G401 (cell line): ENCODE measurements around the gene MAP4K3. TPM values are rescaled to one million over a fixed set of nuclear protein-coding genes. Genes with fewer than 3 reads are reported as not detected.
"Not testable (repeated sequence)": the region's sequence is repeated elsewhere in the genome, so short reads cannot be mapped to it uniquely, and the experiment has no call there.

Experiments used
- DNase-seq: peaks from one replicate; pipeline ENCODE4 v3.0.0-alpha.2; 2015; ENCODE audit warnings: low spot score
- in situ Hi-C: cut with HindIII; loops from 2 replicates; pipeline ENCODE4 v1.10.0; 2016; ENCODE audit warnings: low sequenced_read_pairs, mixed read lengths
- total RNA-seq: library from RNA; depleted of rRNA; stranded (reverse); fragments of >200 nt; shearing (Covaris generic); gene quantifications from 2 replicates; pipeline ENCODE4 v1.2.3, GENCODE V29; 2014

Gene MAP4K3
- total RNA-seq, 1 experiment from 2014 or later = 49.5 TPM

DNA sequence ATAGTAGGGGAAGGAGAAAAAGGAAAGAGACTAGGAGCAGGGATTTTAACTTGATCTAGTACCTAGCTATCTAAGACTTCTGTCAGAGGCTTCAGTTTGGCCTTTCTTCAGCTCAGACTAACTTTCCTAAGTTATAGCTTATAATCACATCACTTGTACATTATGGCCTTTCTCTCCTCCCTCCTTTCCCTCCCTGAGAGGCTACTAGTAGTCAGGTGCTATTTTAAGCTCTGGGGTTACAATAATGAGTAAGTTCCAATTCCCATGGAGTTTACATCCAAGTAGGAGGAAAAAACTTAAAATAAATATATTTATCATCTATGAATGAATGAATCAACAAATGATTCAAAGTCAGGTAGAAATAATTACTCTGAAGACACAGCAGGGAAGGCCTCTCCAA is 102.6 kb downstream of the MAP4K3 start:
- in situ Hi-C loops = no loop called here
- DNase-seq = no peak

GRCh38 chr2:39326644-39327043 is 110.4 kb downstream of the MAP4K3 start:
- in situ Hi-C loops = no loop called here
- no peak for DNase-seq

DNA sequence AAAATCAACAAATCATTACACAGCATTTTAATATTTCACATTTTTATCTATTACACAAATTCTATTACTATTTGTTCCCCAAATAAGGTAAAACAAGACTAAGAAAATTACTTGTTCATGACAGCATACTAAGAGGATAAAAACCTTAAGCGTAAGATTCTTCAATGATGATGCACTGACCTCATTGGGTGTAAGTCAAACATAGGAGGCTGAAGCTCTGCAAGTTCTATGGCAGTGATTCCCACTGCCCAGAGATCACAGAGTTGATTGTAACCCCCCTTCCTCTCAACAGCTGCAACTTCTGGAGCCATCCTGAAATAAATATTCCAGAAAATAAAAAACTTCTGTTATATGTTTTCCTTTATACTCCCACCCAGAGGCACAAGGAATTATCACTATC is 111.1 kb downstream of the MAP4K3 start:
- DNase-seq = no peak
- in situ Hi-C loops = no loop called here

GRCh38 chr2:39321056-39322035 is 115.7 kb downstream of the MAP4K3 start:
- DNase-seq, in situ Hi-C loops: not testable (repeated sequence)

- DNase-seq = no peak
- in situ Hi-C loops = no loop called here
Observed at GRCh38 chr2:39320162-39320561, 116.9 kb downstream of the MAP4K3 start.

GRCh38 chr2:39313575-39313974 is 123.5 kb downstream of the MAP4K3 start:
- no peak for DNase-seq
- in situ Hi-C loops = no loop called here

GRCh38 chr2:39311469-39311868 is 125.6 kb downstream of the MAP4K3 start:
- no peak for DNase-seq
- in situ Hi-C loops = no loop called here

DNA sequence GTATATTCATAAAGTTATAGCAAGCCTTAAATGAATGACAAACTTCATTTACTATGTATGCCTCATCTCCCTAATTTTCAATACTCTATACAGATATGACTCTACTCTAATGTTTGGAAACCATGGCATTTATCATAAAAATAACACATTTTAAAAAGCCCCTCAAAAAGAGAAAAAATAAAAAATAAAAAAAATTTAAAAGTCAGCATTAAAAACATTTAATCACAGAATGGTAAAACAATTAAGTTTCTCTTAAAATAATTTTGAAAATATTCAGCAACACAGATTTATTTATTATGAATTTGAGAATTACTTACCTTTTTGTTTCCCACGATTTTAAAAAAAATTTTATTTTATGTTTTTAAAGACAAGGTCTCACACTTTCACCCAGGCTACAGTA is 128.3 kb downstream of the MAP4K3 start:
- no peak for DNase-seq
- in situ Hi-C loops = no loop called here

DNA sequence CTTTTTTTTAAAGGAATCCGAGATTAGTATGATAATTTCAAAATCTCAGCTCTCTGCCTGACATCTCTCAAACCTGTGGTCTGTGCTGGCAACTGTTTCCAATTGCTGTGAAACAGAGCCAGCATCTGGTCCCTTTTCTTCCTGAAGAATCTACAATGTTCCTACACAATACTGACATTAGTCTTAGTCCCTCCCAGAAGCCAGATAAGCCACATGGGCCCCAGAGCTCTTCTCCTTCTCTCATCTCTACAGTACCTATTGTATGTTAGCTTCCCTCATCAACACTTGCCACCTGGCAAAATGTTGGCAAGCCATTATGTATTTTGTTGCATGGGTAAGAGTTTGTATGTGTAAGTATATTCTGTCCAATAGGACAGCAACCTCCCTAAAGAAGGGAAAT is 130.5 kb downstream of the MAP4K3 start:
- DNase-seq = peak; percentile 52
- in situ Hi-C loops = no loop called here

DNA sequence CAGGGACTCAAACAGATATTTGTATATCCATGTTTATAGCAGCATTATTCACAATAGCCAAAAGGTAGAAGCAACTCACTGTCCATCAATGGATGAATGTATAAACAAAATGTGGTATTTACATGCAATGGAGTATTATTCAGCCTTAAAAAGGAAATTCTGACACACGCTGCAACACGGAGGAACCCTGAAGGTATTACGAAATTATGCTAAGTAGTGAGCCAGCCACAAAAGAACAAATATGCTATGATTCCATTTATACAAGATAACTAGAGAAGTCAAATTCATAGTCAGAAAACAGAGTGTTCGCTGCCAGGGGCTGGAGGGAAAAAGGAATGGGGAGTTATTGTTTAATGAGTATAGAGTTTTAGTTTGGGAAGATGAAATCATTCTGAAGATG is 132.4 kb downstream of the MAP4K3 start:
- no peak for DNase-seq
- in situ Hi-C loops = no loop called here

GRCh38 chr2:39304200-39304599 is 132.9 kb downstream of the MAP4K3 start:
- DNase-seq = no peak
- in situ Hi-C loops = no loop called here

DNA sequence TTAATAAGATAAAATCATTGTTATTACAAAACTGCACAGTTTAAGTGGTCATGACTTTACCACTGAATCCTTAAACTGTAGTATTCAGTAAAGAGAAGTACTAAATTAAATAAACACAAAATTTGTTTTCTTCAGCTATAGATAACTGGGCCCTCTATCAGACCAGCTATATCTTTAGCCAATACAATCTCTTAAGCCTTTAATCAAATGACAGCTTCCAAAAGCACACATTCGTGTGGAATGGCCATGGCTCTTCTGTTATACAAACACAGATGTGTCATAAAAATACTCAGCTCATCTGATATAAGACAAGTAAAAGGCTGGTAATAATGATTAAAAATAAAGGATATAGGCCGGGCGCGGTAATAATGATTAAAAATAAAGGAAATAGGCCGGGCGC is 135.7 kb downstream of the MAP4K3 start:
- in situ Hi-C loops = no loop called here
- no peak for DNase-seq

DNA sequence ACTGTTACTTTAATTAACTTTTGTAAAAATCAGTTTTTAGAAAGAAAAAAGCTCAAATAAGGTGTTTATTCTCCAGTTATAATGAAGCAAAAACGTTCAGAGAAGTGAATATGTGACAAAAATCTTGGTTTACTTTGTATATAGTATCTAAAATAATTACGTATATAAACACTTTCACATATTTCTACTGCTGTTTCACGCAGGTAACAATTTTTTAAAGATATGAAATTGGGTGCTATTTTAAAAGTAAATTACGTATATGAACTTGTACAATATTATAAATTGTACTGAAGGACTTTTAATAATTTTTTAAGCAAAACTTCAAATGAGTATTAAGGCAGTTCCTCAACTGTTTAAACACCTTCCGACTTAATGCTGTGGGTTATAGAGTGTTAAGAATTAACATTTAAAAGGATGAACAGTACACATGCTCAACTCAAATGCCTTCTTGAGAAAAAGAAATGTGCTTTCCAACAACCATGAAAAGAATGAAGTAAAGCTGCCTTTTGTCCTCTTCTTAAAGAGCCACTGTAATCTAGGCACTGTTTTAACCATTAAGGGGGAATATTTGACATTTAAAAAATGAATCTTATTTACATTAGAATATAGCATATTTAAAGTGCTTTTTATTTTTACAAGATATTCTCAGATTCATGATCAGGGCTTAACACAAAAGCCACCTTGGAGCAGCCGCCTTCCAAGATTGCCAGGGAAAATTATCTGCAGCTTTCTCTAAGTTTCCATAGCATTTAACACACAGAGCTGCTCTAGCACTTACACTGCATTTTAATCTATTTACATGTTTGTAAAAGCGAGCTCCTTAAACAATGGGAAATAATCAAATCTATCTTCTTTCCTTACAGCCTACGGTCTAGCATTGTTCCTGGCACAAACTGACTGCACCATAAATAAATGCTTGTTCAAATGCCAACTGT is 136.8 kb downstream of the MAP4K3 start:
- in situ Hi-C loops = no loop called here

GRCh38 chr2:39290433-39290832 is 146.7 kb downstream of the MAP4K3 start:
- in situ Hi-C loops = no loop called here
- DNase-seq = no peak

More for the DNA sequence above, 136.8 kb downstream of the MAP4K3 start:
- DNase-seq = no peak

DNA sequence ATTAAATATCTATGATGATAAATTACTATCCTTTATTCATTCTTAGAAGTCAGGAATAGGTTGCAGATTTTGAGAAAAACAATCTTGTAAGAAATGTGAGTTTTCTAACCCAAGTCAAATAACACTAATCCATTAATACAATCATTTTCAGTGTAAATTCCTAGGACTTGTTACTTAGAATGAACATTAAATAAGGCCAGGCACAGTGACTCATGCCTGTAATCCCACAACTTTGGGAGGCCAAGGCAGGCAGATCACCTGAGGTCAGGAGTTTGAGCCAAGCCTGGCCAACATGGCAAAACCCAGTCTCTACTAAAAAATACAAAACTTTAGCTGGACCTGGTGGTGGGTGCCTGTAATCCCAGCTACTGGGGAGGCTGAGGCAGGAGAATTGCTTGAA is 147.5 kb downstream of the MAP4K3 start:
- in situ Hi-C loops = no loop called here
- DNase-seq = no peak

- no peak for DNase-seq
- in situ Hi-C loops = no loop called here
Observed at GRCh38 chr2:39283561-39283960, 153.5 kb downstream of the MAP4K3 start.

- in situ Hi-C loops = no loop called here
- DNase-seq = no peak
Observed at GRCh38 chr2:39281391-39281790, 155.7 kb downstream of the MAP4K3 start.

DNA sequence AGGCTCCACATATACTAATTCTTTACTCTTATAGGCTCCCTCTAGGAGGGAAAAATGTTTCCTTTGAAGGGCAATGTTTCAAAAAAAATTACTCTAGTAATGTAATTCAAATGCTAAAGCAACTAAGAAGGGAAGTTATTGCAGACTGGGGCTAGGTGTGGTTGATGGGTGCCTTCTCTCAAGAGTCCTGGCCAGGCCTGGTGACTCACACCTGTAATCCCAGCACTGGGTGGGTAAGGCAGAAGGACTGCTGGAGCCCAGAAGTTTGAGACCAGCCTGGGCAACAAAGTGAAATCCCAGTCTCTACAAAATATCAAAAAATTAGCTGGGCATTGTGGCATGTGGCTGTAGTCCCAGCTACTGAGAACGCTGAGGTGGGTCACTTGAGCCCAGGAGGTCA is 162.1 kb downstream of the MAP4K3 start:
- in situ Hi-C loops = no loop called here
- no peak for DNase-seq

DNA sequence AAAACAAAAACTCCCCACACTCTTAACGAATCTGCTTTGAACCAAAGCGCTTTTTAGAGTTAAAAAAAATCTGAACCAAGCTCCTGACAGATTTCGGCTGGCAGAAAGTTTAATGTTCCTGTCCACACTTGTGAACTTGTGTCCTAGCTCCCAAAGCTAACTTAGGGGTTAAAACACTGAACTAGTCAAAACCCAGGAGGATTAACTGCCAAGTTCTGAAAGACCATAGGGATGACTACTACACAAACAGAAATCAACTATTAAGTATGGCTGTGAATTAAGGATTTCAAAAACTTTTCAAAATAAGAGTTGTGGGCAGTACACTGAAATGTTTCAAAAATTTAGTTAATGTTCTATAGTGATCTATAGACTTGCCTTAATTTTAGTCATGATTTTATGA is 167.1 kb downstream of the MAP4K3 start:
- in situ Hi-C loops = no loop called here
- no peak for DNase-seq

GRCh38 chr2:39266916-39267434 is 170.1 kb downstream of the MAP4K3 start:
- DNase-seq = peak; percentile 8
- in situ Hi-C loops = no loop called here
